SK-N-SH (cell line): ENCODE measurements around the gene POLR2J. TPM values are rescaled to one million over a fixed set of nuclear protein-coding genes. Genes with fewer than 3 reads are reported as not detected.
"Not testable (repeated sequence)": the region's sequence is repeated elsewhere in the genome, so short reads cannot be mapped to it uniquely, and the experiment has no call there.

Experiments used
- CTCF ChIA-PET: fragments of 300-600, 350-600 bp; formaldehyde crosslinking; extraction: SDS; loops from one replicate; lab custom pipeline; 2021; lab: Yijun Ruan, JAX
- POLR2A ChIA-PET: fragments of 350-600 bp; sonication (Branson Sonifier 250); formaldehyde crosslinking; extraction: SDS; loops from one replicate; lab custom pipeline; 2020; ENCODE audit warnings: antibody characterized with exemption, inconsistent platforms; lab: Yijun Ruan, JAX
- DNase-seq: peaks from one replicate; pipeline ENCODE4 v3.0.0; 2012
- H2AFZ ChIP-seq: fragments of 200-600 bp; sonication (generic); 2 replicates; pipeline ENCODE4 v1.8.1; 2016; ENCODE audit warnings: antibody characterized with exemption, mild to moderate bottlenecking, low read depth
- H3F3A ChIP-seq: fragments of 200-600 bp; sonication (generic); replicated peaks from 2 replicates; pipeline ENCODE3; 2016; ENCODE audit warnings: antibody characterized with exemption, mild to moderate bottlenecking; ENCODE audit not compliant: insufficient read depth
- H3K27ac ChIP-seq, 2 experiments: fragments of 200-500 bp in 1 of 2; fragments of 200-600 bp in 1 of 2; sonication (Bioruptor generic) in 1 of 2; sonication (generic), shearing (Covaris generic) in 1 of 2; 2 replicates each; pipeline versions ENCODE4 v1.5.1 to v1.6.1; 2014 to 2016; ENCODE audit warnings: low read depth in 2 of 2, inconsistent platforms in 1 of 2, low read length in 1 of 2, mild to moderate bottlenecking in 1 of 2, mixed read lengths in 1 of 2
- H3K27me3 ChIP-seq: fragments of 200-600 bp; sonication (generic), shearing (Covaris generic); 2 replicates; pipeline ENCODE4 v1.6.1; 2016; ENCODE audit warnings: mixed run types; ENCODE audit not compliant: insufficient read depth
- H3K36me3 ChIP-seq, 2 experiments: fragments of 200-500 bp in 1 of 2; fragments of 200-600 bp in 1 of 2; sonication (Bioruptor generic) in 1 of 2; sonication (generic) in 1 of 2; replicated peaks in 1 of 2; 2 replicates each; pipeline versions ENCODE3 to v1.5.1; 2014 to 2016; ENCODE audit warnings: low read length in 1 of 2, mild to moderate bottlenecking in 1 of 2; ENCODE audit not compliant: insufficient read depth in 2 of 2, control insufficient read depth in 1 of 2
- H3K4me1 ChIP-seq, 2 experiments: fragments of 200-500 bp in 1 of 2; fragments of 200-600 bp in 1 of 2; sonication (Bioruptor generic) in 1 of 2; sonication (generic), shearing (Covaris generic) in 1 of 2; 2 replicates each; pipeline versions ENCODE4 v1.5.1 to v1.6.1; 2014 to 2016; ENCODE audit warnings: low read depth in 1 of 2, low read length in 1 of 2, mixed run types in 1 of 2; ENCODE audit not compliant: insufficient read depth in 2 of 2, control insufficient read depth in 1 of 2
- H3K4me2 ChIP-seq: fragments of 200-600 bp; sonication (generic), shearing (Covaris generic); 2 replicates; pipeline ENCODE4 v1.6.1; 2017; ENCODE audit warnings: mixed run types
- H3K4me3 ChIP-seq, 2 experiments: fragments of 200-500 bp in 1 of 2; fragments of 200-600 bp in 1 of 2; sonication (Bioruptor generic) in 1 of 2; sonication (generic), shearing (Covaris generic) in 1 of 2; 2 replicates each; pipeline versions ENCODE4 v1.5.1 to v1.8.1; 2014 to 2016; ENCODE audit warnings: low read depth in 2 of 2, inconsistent platforms in 1 of 2, low read length in 1 of 2, mild to moderate bottlenecking in 1 of 2, mixed read lengths in 1 of 2, moderate library complexity in 1 of 2
- H3K79me2 ChIP-seq: fragments of 200-600 bp; sonication (generic); 2 replicates; pipeline ENCODE4 v1.8.1; 2017; ENCODE audit warnings: mild to moderate bottlenecking; ENCODE audit not compliant: insufficient read depth
- H3K9ac ChIP-seq: fragments of 200-600 bp; sonication (generic); 2 replicates; pipeline ENCODE4 v1.6.1; 2017; ENCODE audit warnings: mixed run types
- H3K9me2 ChIP-seq: fragments of 200-600 bp; sonication (generic); 2 replicates; pipeline ENCODE4 v1.6.1; 2017; ENCODE audit warnings: mixed run types
- H3K9me3 ChIP-seq: fragments of 200-600 bp; sonication (generic); 2 replicates; pipeline ENCODE4 v1.6.1; 2017; ENCODE audit warnings: mixed run types, mild to moderate bottlenecking, moderate library complexity
- H4K20me1 ChIP-seq: fragments of 200-600 bp; sonication (generic); 2 replicates; pipeline ENCODE4 v1.6.1; 2017; ENCODE audit warnings: mild to moderate bottlenecking, mixed run types; ENCODE audit not compliant: insufficient read depth
- JUND ChIP-seq: IDR thresholded peaks from 2 replicates; pipeline ENCODE4 v1.4.0; 2012
- TCF12 ChIP-seq: IDR thresholded peaks from 2 replicates; pipeline ENCODE4 v1.4.0; 2012
- WGBS: methylation state at CpG from one replicate; pipeline ENCODE4 v1.1.6; 2017; ENCODE audit warnings: low lambda C conversion rate; 5-methylcytosine and 5-hydroxymethylcytosine counted together
- polyA plus RNA-seq, 3 experiments: library from polyadenylated mRNA; depleted of rRNA; stranded (reverse); fragments of >200 nt; gene quantifications; 2 replicates each; pipeline ENCODE4 v1.2.3, GENCODE V29; 2012
- TF ChIP-seq, protein P1 (sequence below): IDR thresholded peaks from 2 replicates; pipeline ENCODE4; 2012

Gene POLR2J
- polyA plus RNA-seq, 1 of the 3 experiments (the other 2 are of a cell fraction): 299 TPM

DNA sequence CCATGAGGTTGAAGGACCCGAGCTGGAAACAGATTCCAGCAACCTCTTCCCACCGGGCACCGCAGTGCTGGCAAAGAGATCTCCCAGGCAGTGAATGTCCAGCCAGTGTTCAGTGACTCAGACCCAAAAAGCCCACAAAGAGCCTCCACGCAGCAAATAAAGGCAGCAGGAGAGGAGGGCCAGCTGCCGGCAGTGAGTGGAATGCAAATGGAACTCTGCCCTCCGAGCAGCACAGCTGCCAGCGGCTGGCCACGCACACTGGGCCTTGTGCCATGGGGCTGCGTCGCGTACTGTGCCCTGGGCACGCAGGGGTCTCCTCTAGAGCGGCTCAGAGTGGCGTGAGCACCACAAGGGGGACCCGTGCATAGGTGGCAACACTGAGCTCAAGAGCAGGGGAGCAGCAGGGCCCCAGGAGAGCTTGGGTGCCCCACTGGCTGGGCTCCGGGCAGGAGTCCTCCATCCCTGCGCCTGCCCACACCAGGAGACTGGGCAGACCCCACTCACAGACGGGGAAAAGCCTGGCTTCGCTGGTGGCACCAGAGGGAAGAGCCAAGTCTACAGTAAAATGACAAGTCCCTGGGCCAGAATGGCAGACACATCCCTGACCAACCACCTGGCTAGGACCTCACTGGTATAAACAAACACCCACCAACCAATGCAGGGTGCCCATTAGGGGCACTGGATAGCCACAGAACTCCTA lies 3.8 kb downstream of the POLR2J start:
- H3K9ac ChIP-seq, H3K79me2 ChIP-seq, H3K4me2 ChIP-seq, H3K27me3 ChIP-seq, H3K4me1 ChIP-seq, DNase-seq, H3F3A ChIP-seq, H3K4me3 ChIP-seq, POLR2A ChIA-PET: not testable (repeated sequence)
- 53% methylated on average over 7 of the region's 19 CpGs for WGBS
- H3K36me3 ChIP-seq: peaks cover 20 to 31% of the 10 kb centered on the region in 2 experiments
- TF ChIP-seq TCF12: 0 out of 2 replicates have a peak, but pooled peaks have one; percentile 6
- TF ChIP-seq, all 33 proteins: peak for 1; not testable (repeated sequence) for 32
- H3K27ac ChIP-seq, H3K9me3 ChIP-seq, CTCF ChIA-PET, H2AFZ ChIP-seq, H3K9me2 ChIP-seq, H4K20me1 ChIP-seq: not testable (repeated sequence)

DNA sequence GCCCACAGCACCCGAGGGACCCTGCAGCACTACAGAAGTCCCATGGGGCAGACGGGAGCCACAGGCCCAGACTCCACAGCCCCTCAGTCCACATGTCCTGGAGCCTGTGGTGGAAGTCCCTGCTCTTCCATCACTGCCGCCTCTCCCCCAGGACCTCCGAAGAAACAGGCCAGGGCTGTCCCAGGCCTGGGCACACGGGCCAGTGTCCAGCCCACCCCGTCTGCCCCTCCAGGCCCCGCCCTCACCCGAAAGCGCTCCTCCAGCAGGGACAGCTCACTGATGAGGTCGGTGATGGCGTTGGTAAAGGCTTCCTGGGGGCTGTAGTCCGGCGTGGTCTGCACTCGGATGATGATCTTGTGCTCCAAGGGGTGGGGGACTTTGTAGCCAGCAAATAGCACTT lies 4.6 kb downstream of the POLR2J start:
- CTCF ChIA-PET, H3K79me2 ChIP-seq, POLR2A ChIA-PET, H4K20me1 ChIP-seq, H3K4me2 ChIP-seq, H3K27me3 ChIP-seq, H3F3A ChIP-seq, H3K9me3 ChIP-seq, DNase-seq, H2AFZ ChIP-seq, H3K4me3 ChIP-seq, H3K9me2 ChIP-seq, H3K9ac ChIP-seq, H3K4me1 ChIP-seq: not testable (repeated sequence)
- Histone ChIP-seq H3K27ac (peak overlapping the region in 1 of 2 experiments; percentile 20; a peak in 1 of 4 replicates), H3K36me3 (peaks cover 24 to 39% of the 10 kb centered on the region in 2 experiments)
- 100% methylated on average over 1 of the region's 14 CpGs for WGBS

DNA sequence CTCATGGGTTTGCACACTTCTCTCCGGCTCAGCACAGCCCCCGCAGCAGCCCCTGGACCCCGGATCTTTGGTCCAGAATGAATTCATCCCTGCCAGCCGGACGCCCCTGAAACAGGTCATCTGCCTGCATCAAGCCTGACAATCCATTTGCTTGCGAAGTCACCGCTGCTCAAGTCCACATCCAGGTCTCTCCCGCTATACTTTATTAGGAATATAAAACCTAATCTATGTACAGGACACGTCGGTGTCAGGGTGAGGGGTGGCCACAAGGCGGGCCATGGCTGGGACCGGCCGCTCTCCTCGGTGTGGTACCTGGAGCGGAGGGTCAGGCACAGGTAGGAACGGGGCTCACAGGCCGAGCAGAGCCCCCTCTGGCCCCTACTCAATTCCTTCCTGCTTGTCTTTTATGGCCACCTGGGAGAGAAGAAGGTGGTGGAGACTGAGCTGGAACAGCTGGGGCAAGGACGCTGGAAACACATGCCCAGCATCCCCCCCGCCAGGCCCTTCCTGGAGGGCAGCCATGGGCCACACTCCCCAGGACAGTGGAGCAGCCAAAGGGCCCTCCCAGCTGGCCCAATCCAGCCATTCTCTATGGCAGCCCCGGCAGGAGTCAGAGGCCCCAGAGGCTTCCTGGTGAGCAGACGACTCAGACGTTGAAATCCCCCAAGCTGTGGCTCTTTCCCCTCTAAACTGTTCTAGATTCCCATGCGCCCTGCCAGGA lies 5.3 kb downstream of the POLR2J start:
- 90% methylated on average over 20 of the region's 23 CpGs for WGBS
- Histone ChIP-seq H2AFZ (no peak overlapping the region), H3K4me1 (no peaks in the 10 kb centered on the region; a peak in 1 of 4 replicates), H4K20me1 (no peaks in the 10 kb centered on the region), H3F3A (peaks cover 5% of the 10 kb centered on the region), H3K9me2 (no peaks in the 10 kb centered on the region), H3K36me3 (peaks cover 26 to 44% of the 10 kb centered on the region in 2 experiments), H3K79me2 (no peaks in the 10 kb centered on the region), H3K9me3 (no peaks in the 10 kb centered on the region), H3K9ac (no peak overlapping the region), H3K4me2 (no peak overlapping the region), H3K4me3 (no peak overlapping the region), H3K27me3 (no peaks in the 10 kb centered on the region), H3K27ac (peak overlapping the region in 1 of 2 experiments; percentile 20; a peak in 1 of 4 replicates)
- ChIA-PET POLR2A (no interaction called here), CTCF (no interaction called here)
- 0 out of 2 replicates have a peak, but pooled peaks have one; percentile 3 for TF ChIP-seq JUND
- TF ChIP-seq, protein P1, sequence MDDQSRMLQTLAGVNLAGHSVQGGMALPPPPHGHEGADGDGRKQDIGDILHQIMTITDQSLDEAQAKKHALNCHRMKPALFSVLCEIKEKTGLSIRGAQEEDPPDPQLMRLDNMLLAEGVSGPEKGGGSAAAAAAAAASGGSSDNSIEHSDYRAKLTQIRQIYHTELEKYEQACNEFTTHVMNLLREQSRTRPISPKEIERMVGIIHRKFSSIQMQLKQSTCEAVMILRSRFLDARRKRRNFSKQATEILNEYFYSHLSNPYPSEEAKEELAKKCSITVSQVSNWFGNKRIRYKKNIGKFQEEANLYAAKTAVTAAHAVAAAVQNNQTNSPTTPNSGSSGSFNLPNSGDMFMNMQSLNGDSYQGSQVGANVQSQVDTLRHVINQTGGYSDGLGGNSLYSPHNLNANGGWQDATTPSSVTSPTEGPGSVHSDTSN: no peak
- no peak for DNase-seq
